ENCODE results near the gene SALL1. TPM values are rescaled to one million over a fixed set of nuclear protein-coding genes. Genes with fewer than 3 reads are reported as not detected.

SALL1 gene
- total RNA-seq, 1 experiment from 2014 or later, result not detected

GRCh38 chr16:51124896-51125295 lies 26.2 kb downstream of the SALL1 start:
- TF ChIP-seq EZH2 (IDR thresholded peaks at IDR 0.05; ENCODE audit: low read length, unreplicated experiment) (no peak), EZH2phosphoT487 (IDR thresholded peaks at IDR 0.05; ENCODE audit: borderline replicate concordance, low read length) (no peak), CTCF (conservative IDR thresholded peaks at IDR 0.05; ENCODE audit: low read depth, low read length) (no peak)
- intact Hi-C loops (cut with micrococcal nuclease), result no loop called here
- H2AFZ ChIP-seq (ENCODE audit: low read length), result no peak overlapping the region
- CTCF ChIA-PET, result no interaction called here
- H4K20me1 ChIP-seq (ENCODE audit: low read length), result no peaks in the 10 kb centered on the region
- ATAC-seq, result no peak
- H3K4me3 ChIP-seq (ENCODE audit: low read length), result no peak overlapping the region
- H3K9me3 ChIP-seq (ENCODE audit: low read length), result no peaks in the 10 kb centered on the region
- no peak for DNase-seq
- H3K27ac ChIP-seq (ENCODE audit: low read length), result no peak overlapping the region
- no peak overlapping the region for H3K4me2 ChIP-seq (ENCODE audit: low read length)
- H3K79me2 ChIP-seq (ENCODE audit: low read length), result no peaks in the 10 kb centered on the region
- no peaks in the 10 kb centered on the region for H3K36me3 ChIP-seq (ENCODE audit: low read depth, low read length)
- no peaks in the 10 kb centered on the region for H3K9me2 ChIP-seq (replicated peaks; ENCODE audit: low read length)
- POLR2A ChIA-PET (ENCODE audit: unreplicated experiment), result no interaction called here
- H3K9ac ChIP-seq (ENCODE audit: low read length), result no peak overlapping the region
- H3K4me1 ChIP-seq (ENCODE audit: insufficient read depth, low read length), result no peaks in the 10 kb centered on the region
- no TSS peak for BruUV-seq (replicated peaks)
- H3K27me3 ChIP-seq (ENCODE audit: low read length), result no peaks in the 10 kb centered on the region
- no peaks in the 10 kb centered on the region for H3F3A ChIP-seq (ENCODE audit: low read length, unreplicated experiment)

GRCh38 chr16:51121850-51122249 lies 29.2 kb downstream of the SALL1 start:
- no peak overlapping the region for H3K27ac ChIP-seq (ENCODE audit: low read length)
- no peaks in the 10 kb centered on the region for H3K9me3 ChIP-seq (ENCODE audit: low read length)
- POLR2A ChIA-PET (ENCODE audit: unreplicated experiment), result no interaction called here
- intact Hi-C loops (cut with micrococcal nuclease), result no loop called here
- H4K20me1 ChIP-seq (ENCODE audit: low read length), result no peaks in the 10 kb centered on the region
- H3K4me3 ChIP-seq (ENCODE audit: low read length), result no peak overlapping the region
- TF ChIP-seq EZH2phosphoT487 (IDR thresholded peaks at IDR 0.05; ENCODE audit: borderline replicate concordance, low read length) (no peak), CTCF (conservative IDR thresholded peaks at IDR 0.05; ENCODE audit: low read depth, low read length) (no peak)
- CTCF ChIA-PET, result no interaction called here
- no peak overlapping the region for H2AFZ ChIP-seq (ENCODE audit: low read length)
- no peaks in the 10 kb centered on the region for H3K9me2 ChIP-seq (replicated peaks; ENCODE audit: low read length)
- ATAC-seq (no peak), DNase-seq (no peak)
- H3K4me1 ChIP-seq (ENCODE audit: insufficient read depth, low read length), result no peaks in the 10 kb centered on the region
- H3K79me2 ChIP-seq (ENCODE audit: low read length), result no peaks in the 10 kb centered on the region
- no peaks in the 10 kb centered on the region for H3K36me3 ChIP-seq (ENCODE audit: low read depth, low read length)
- no TSS peak for BruUV-seq (replicated peaks)
- H3K4me2 ChIP-seq (ENCODE audit: low read length), result no peak overlapping the region
- no peaks in the 10 kb centered on the region for H3K27me3 ChIP-seq (ENCODE audit: low read length)
- no peaks in the 10 kb centered on the region for H3F3A ChIP-seq (ENCODE audit: low read length, unreplicated experiment)
- no peak overlapping the region for H3K9ac ChIP-seq (ENCODE audit: low read length)

GRCh38 chr16:51120730-51121347 lies 30.2 kb downstream of the SALL1 start:
- no peaks in the 10 kb centered on the region for H3K27me3 ChIP-seq (ENCODE audit: low read length)
- CTCF ChIA-PET, result no interaction called here
- H3K4me2 ChIP-seq (ENCODE audit: low read length), result no peak overlapping the region
- POLR2A ChIA-PET (ENCODE audit: unreplicated experiment), result no interaction called here
- no peak overlapping the region for H3K9ac ChIP-seq (ENCODE audit: low read length)
- no peaks in the 10 kb centered on the region for H3K36me3 ChIP-seq (ENCODE audit: low read depth, low read length)
- DNase-seq (no peak), ATAC-seq (no peak)
- H3K79me2 ChIP-seq (ENCODE audit: low read length), result no peaks in the 10 kb centered on the region
- H2AFZ ChIP-seq (ENCODE audit: low read length), result no peak overlapping the region
- intact Hi-C loops (cut with micrococcal nuclease), result no loop called here
- BruUV-seq (replicated peaks), result no TSS peak
- TF ChIP-seq CTCF (conservative IDR thresholded peaks at IDR 0.05; ENCODE audit: low read depth, low read length) (no peak), EZH2 (IDR thresholded peaks at IDR 0.05; ENCODE audit: low read length, unreplicated experiment) (no peak), EZH2phosphoT487 (IDR thresholded peaks at IDR 0.05; ENCODE audit: borderline replicate concordance, low read length) (no peak)
- H4K20me1 ChIP-seq (ENCODE audit: low read length), result no peaks in the 10 kb centered on the region
- no peaks in the 10 kb centered on the region for H3K9me3 ChIP-seq (ENCODE audit: low read length)
- H3K27ac ChIP-seq (ENCODE audit: low read length), result no peak overlapping the region
- H3K4me1 ChIP-seq (ENCODE audit: insufficient read depth, low read length), result no peaks in the 10 kb centered on the region
- no peaks in the 10 kb centered on the region for H3F3A ChIP-seq (ENCODE audit: low read length, unreplicated experiment)
- no peaks in the 10 kb centered on the region for H3K9me2 ChIP-seq (replicated peaks; ENCODE audit: low read length)
- H3K4me3 ChIP-seq (ENCODE audit: low read length), result no peak overlapping the region

Data from PC-3 (cell line).